Loucy (cell line): ENCODE data around the gene KPNA4.

ENCODE experiments used
- EZH2phosphoT487 ChIP-seq: fragments of 200-600 bp; IDR thresholded peaks from 2 replicates; pipeline ENCODE4 v1.6.1; 2018; ENCODE audit warnings: antibody characterized with exemption, mild to moderate bottlenecking, moderate library complexity, borderline replicate concordance
- TF ChIP-seq, protein P1 (sequence below): fragments of 200-600 bp; sonication (generic); conservative IDR thresholded peaks from 2 replicates; pipeline ENCODE4 v1.5.1; 2014; ENCODE audit warnings: mild to moderate bottlenecking, antibody characterized with exemption, low read length

GRCh38 chr3:160565442-160566403 is at the start of gene KPNA4:
- TF ChIP-seq, protein P1, sequence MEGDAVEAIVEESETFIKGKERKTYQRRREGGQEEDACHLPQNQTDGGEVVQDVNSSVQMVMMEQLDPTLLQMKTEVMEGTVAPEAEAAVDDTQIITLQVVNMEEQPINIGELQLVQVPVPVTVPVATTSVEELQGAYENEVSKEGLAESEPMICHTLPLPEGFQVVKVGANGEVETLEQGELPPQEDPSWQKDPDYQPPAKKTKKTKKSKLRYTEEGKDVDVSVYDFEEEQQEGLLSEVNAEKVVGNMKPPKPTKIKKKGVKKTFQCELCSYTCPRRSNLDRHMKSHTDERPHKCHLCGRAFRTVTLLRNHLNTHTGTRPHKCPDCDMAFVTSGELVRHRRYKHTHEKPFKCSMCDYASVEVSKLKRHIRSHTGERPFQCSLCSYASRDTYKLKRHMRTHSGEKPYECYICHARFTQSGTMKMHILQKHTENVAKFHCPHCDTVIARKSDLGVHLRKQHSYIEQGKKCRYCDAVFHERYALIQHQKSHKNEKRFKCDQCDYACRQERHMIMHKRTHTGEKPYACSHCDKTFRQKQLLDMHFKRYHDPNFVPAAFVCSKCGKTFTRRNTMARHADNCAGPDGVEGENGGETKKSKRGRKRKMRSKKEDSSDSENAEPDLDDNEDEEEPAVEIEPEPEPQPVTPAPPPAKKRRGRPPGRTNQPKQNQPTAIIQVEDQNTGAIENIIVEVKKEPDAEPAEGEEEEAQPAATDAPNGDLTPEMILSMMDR, result no peak
- no peak for TF ChIP-seq EZH2phosphoT487
